HUES6 (cell line): ENCODE measurements around the gene PLEKHG5.
"Not testable (repeated sequence)": the region's sequence is repeated elsewhere in the genome, so short reads cannot be mapped to it uniquely, and the experiment has no call there.

ENCODE experiments used
- H3K27ac ChIP-seq: 2 replicates; pipeline ENCODE4 v1.7.0; 2013; ENCODE audit warnings: low read depth, mild to moderate bottlenecking, low read length, inconsistent platforms
- H3K27me3 ChIP-seq: 2 replicates; pipeline ENCODE4 v1.6.1; 2013; ENCODE audit warnings: low read length; ENCODE audit not compliant: control insufficient read depth, insufficient read depth
- H3K36me3 ChIP-seq: 2 replicates; pipeline ENCODE4 v1.6.1; 2013; ENCODE audit warnings: low read length; ENCODE audit not compliant: control insufficient read depth, insufficient read depth
- H3K4me1 ChIP-seq: 2 replicates; pipeline ENCODE4 v1.6.1; 2013; ENCODE audit warnings: low read length; ENCODE audit not compliant: control insufficient read depth, insufficient read depth
- H3K4me3 ChIP-seq: 2 replicates; pipeline ENCODE4 v1.5.1; 2013; ENCODE audit warnings: low read depth, low read length
- H3K9ac ChIP-seq: one replicate; pipeline ENCODE4 v1.6.1; 2013; ENCODE audit warnings: mild to moderate bottlenecking, low read length
- H3K9me3 ChIP-seq: 2 replicates; pipeline ENCODE4 v1.6.1; 2013; ENCODE audit warnings: low read depth, low read length; ENCODE audit not compliant: control insufficient read depth, insufficient read depth

PLEKHG5 gene

GRCh38 chr1:6447818-6448748 lies 43.4 kb downstream of the PLEKHG5 start:
- no peaks in the 10 kb centered on the region for H3K36me3 ChIP-seq
- peaks cover 40% of the 10 kb centered on the region for H3K27me3 ChIP-seq
- peak overlapping the region; percentile 64 for H3K4me3 ChIP-seq
- no peak overlapping the region for H3K27ac ChIP-seq
- no peaks in the 10 kb centered on the region for H3K9me3 ChIP-seq
- no peak overlapping the region for H3K9ac ChIP-seq
- peaks cover 14% of the 10 kb centered on the region for H3K4me1 ChIP-seq

DNA sequence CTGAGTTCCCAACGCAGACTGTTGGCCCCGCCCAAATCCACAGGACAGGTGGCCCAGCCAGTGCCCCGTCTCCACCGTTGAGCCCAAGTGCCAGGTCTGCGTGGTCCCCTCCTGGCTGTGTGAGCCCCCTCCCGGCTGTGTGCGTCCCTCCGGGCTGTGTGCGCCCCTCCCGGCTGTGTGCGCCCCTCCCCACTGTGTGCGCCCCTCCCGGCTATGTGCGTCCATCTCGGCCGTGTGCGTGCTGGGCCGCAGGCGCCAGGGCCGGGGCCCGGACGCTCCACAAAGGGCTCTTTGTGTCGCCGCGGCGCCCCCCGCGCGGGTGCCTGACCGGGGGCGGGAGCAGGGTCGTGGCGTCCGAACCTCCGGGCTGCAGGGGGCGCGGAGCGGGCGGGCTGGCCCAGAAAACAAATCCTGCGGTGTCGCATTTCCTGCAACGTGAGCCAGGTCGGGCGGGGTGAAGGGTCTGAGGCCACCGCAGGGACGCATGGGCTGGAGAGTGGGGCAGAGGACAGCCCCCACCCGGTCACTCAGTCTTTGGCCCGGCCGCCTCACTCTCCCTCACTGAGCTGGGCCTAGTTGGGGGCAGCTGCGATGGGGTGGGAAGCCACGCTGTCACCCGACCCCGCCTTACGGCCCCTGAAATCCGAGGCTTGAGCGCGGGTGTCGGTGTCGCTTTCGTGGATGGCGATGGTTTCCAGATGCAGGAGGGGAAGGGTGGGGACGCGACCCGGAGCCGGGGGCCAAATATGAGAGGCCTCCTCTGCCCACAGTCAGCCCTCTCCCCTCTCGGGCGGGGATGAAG lies 44.2 kb downstream of the PLEKHG5 start:
- Histone ChIP-seq H3K4me3 (peak overlapping the region; percentile 64), H3K36me3 (no peaks in the 10 kb centered on the region), H3K27me3 (peaks cover 40% of the 10 kb centered on the region), H3K9me3 (no peaks in the 10 kb centered on the region), H3K4me1 (peaks cover 14% of the 10 kb centered on the region), H3K27ac (no peak overlapping the region), H3K9ac (peak overlapping the region; percentile 34)

- H3K4me1 ChIP-seq, result peaks cover 14% of the 10 kb centered on the region
- no peak overlapping the region for H3K27ac ChIP-seq
- peaks cover 44% of the 10 kb centered on the region for H3K27me3 ChIP-seq
- H3K4me3 ChIP-seq, result peak overlapping the region; percentile 64
- H3K9me3 ChIP-seq, result no peaks in the 10 kb centered on the region
- no peaks in the 10 kb centered on the region for H3K36me3 ChIP-seq
- H3K9ac ChIP-seq, result no peak overlapping the region
Observed at GRCh38 chr1:6446665-6447015, 44.8 kb downstream of the PLEKHG5 start.

GRCh38 chr1:6445929-6446328 lies 45.5 kb downstream of the PLEKHG5 start:
- H3K27ac ChIP-seq, H3K9me3 ChIP-seq, H3K4me3 ChIP-seq, H3K36me3 ChIP-seq, H3K9ac ChIP-seq: not testable (repeated sequence)
- Histone ChIP-seq H3K4me1 (peaks cover 14% of the 10 kb centered on the region), H3K27me3 (peaks cover 51% of the 10 kb centered on the region)

- Histone ChIP-seq H3K4me1 (peaks cover 14% of the 10 kb centered on the region), H3K9me3 (no peaks in the 10 kb centered on the region), H3K4me3 (no peak overlapping the region), H3K27me3 (peaks cover 48% of the 10 kb centered on the region), H3K27ac (no peak overlapping the region), H3K36me3 (no peaks in the 10 kb centered on the region), H3K9ac (no peak overlapping the region)
Observed at GRCh38 chr1:6445062-6445763, 46.3 kb downstream of the PLEKHG5 start.

- Histone ChIP-seq H3K27me3 (peaks cover 48% of the 10 kb centered on the region), H3K9ac (no peak overlapping the region)
Observed at GRCh38 chr1:6444377-6444776, 47.1 kb downstream of the PLEKHG5 start.

GRCh38 chr1:6443339-6444115 lies 47.9 kb downstream of the PLEKHG5 start:
- Histone ChIP-seq H3K9ac (no peak overlapping the region), H3K27ac (no peak overlapping the region), H3K4me3 (no peak overlapping the region), H3K27me3 (peaks cover 45% of the 10 kb centered on the region), H3K36me3 (no peaks in the 10 kb centered on the region), H3K4me1 (peaks cover 4% of the 10 kb centered on the region; the same call in 1 of the 2 replicates), H3K9me3 (no peaks in the 10 kb centered on the region)

More at GRCh38 chr1:6444377-6444776, 47.1 kb downstream of the PLEKHG5 start:
- Histone ChIP-seq H3K27ac (no peak overlapping the region), H3K9me3 (no peaks in the 10 kb centered on the region), H3K36me3 (no peaks in the 10 kb centered on the region), H3K4me1 (peaks cover 7% of the 10 kb centered on the region), H3K4me3 (no peak overlapping the region)

GRCh38 chr1:6441586-6441985 lies 49.9 kb downstream of the PLEKHG5 start:
- Histone ChIP-seq H3K4me3 (no peak overlapping the region), H3K27me3 (peaks cover 29% of the 10 kb centered on the region), H3K9me3 (no peaks in the 10 kb centered on the region), H3K9ac (no peak overlapping the region), H3K36me3 (no peaks in the 10 kb centered on the region), H3K27ac (no peak overlapping the region), H3K4me1 (peaks cover 7% of the 10 kb centered on the region)

- H3K9ac ChIP-seq, result no peak overlapping the region
- no peak overlapping the region for H3K27ac ChIP-seq
- peaks cover 28% of the 10 kb centered on the region for H3K27me3 ChIP-seq
- H3K4me3 ChIP-seq, result peak overlapping the region; percentile 68
- H3K36me3 ChIP-seq, result no peaks in the 10 kb centered on the region
- peaks cover 5% of the 10 kb centered on the region; the same call in 1 of the 2 replicates for H3K4me1 ChIP-seq
- H3K9me3 ChIP-seq, result no peaks in the 10 kb centered on the region
Observed at GRCh38 chr1:6440198-6441126, 51.0 kb downstream of the PLEKHG5 start.
